ENCODE data around the gene GGT6.
"Not testable (repeated sequence)": the region's sequence is repeated elsewhere in the genome, so short reads cannot be mapped to it uniquely, and the experiment has no call there.

GGT6 gene

DNA sequence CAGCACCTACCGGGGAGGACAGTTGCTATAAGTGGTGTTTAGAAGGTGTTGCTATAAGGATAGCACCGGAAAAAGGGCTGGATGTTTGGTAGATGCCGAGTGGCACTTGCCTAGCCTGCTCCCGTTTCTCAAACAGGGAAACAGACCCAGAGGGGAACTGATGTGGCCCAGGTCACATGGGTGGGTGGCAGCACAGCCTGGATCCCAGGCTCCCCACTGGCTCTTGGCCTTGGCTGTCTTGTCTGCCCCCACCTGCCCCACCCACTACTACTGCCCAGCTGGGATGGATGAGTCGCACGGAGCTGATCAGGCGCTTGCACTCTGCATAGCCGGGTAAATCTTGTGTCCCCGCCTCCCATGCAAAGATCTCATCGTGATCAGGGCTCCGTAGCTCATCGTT lies 31.2 kb upstream of the GGT6 start:
- no peak for DNase-seq

DNA sequence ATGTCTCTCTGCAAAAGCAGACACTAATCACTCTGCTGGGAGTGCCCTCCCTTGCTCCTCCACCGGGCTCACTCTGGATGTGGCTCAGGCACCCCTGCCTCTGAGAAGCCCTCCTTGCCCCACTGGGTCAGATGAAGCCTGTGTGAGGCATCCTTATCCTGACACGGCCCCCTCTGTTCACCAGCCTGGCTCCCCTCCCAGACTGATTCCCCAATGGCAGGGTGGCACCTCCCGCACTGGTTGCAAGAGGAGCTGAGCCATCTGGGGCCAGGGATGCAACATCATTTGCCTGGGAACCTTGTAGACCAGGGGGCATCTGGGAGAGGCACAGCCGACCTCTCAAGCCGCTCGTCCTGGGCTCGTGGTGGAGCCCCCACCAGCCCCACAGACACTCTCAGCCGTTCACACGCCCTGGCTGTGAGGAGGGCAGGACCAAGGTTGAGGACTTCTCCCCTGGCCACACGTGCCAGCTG lies 30.6 kb upstream of the GGT6 start:
- DNase-seq: no peak

DNA sequence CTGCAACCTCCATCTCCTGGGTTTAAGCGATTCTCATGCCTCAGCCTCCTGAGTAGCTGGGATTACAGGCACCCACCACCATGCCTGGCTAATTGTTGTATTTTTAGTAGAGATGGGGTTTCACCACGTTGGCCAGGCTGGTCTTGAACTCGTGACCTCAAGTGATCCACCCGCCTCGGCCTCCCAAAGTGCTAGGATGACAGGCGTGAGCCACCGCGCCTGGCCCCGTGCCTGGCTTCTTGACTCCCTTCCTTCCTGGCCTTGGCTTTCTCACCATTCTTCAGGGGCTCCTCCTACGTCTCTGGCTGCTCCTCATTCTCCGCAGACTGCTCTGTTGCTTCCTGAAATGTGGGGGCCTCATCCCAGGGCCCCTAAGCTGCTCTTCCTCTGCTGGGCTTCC lies 29.7 kb upstream of the GGT6 start:
- not testable (repeated sequence) for DNase-seq

DNA sequence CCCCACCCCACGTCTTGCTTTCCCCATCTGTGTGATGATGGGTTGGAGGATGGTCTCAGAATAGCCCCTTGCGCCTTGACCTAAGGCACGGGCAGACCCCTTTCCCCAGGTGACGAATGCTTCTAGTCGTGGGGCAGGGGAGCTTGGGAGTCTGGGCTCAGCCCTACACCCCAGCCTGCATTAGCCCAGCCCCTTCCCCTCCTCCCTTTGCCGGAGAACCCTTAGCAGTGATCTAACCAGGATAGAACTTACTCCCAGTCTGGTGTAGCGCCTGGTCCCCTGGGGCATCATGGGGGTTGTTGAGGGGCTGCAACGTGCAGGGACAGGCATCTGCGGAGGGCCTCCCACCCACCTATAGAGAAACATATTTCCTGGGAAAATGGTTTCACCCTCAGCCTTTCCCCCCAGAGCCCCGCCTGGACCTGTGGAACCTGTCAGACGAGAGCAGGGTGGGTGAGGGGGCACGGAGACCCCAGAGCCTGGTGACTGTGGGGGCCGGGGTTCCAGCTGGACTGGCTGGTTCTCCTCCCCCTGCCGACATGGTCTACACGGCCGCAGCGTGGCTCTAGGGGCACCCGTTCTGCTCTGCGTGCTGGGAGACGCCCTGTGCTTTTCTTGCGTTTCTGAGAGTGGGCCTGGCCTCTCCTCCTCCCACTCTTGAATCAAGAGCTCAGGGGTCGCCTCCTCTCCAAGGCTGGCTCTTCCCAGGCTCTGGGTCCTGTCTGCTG lies 28.7 kb upstream of the GGT6 start:
- DNase-seq: no peak

DNA sequence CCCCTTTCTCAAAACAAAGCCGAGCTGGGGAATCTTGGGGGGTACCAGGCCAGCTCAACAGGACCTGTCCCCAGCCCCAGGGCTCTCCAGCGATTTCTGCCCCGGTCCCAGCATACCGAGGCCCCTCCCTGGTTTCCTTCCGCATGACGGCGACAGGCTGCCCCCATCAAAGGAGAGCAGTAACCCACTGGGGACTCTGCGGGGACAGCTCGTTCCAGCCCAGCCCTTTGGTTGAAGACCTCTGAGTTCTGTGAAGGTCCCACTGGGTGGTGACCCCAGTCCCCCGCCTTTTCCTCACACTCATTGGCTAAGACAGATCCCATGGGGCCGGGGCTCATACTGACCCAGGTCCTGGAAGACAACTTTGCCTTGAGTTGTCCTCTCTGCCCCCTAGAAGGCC lies 28.0 kb upstream of the GGT6 start:
- DNase-seq: no peak

DNA sequence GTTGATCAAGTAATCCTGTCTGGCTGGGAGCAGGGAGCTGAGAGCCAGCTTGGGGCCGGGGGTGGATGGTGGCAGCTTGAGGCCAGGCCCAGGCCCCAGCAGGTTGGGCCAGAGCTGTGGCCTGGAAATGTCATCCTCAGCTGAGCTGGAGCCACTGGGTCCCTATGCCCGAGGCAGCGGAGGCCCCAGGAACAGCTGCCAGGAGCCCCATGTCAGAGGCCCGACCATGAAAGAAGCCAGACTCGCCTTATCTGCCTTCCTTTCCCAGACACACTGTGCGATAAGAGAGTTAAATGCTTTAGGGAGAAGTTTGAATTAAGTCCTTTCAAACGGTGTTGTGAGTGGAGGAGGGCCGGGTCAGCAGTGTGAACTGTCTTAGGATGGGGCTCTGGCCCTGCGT lies 27.4 kb upstream of the GGT6 start:
- DNase-seq: no peak

DNA sequence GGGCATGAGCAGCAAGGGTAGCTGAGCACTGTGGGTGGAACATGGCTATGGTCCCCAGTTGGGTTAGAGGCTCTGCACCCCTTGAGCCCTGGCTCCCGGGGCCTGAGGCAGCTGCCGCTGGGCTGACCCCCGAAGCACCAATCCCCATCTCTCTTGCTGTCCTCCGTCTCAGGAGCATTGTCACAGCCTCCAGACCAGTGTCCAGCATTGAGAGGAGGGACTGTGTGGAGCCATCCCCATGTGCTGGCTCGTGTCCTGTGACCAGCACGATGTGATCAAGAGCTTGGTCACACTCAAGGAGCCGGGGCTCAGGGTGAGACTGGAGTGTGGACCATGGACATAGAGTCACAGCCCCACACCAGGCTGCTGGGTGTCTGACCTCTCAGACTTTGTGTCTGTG lies 26.8 kb upstream of the GGT6 start:
- no peak for DNase-seq

DNA sequence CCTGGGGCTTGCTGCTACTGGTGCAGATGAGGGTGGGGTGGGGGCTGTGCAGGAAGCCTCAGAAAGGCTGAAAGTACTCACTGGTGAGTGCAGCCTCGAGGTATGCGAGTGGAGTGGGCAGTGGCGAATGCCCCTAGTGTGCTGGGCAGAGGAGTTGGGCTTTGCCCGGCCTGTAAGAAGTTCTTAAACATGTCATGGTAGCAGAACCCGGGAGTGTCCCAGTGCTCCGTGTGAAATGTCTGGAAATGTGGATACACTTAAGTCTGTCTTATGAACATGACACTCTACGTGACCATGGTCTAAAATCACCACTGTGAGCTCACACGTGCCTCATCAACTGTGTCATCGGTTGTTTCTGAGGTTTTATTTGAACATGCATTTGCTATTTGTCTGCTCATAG lies 25.7 kb upstream of the GGT6 start:
- no peak for DNase-seq

DNA sequence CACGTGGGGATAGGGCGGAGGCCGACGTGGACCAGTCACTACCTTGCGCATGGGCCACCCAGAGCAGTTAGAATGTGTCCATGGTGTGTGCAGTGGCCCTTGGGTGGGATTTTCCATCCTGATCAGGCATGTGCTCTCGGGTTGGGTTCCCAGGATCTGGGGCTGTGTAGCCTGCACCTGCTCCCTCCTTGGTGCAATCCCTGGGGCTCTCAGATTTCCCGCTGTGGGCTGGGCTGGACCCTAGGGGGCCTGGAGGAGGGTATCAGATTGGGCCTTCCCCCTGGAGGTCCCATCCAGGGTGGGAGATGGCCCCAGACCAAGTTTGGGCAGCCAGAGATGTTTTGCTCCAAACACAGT lies 25.2 kb upstream of the GGT6 start:
- no peak for DNase-seq

DNA sequence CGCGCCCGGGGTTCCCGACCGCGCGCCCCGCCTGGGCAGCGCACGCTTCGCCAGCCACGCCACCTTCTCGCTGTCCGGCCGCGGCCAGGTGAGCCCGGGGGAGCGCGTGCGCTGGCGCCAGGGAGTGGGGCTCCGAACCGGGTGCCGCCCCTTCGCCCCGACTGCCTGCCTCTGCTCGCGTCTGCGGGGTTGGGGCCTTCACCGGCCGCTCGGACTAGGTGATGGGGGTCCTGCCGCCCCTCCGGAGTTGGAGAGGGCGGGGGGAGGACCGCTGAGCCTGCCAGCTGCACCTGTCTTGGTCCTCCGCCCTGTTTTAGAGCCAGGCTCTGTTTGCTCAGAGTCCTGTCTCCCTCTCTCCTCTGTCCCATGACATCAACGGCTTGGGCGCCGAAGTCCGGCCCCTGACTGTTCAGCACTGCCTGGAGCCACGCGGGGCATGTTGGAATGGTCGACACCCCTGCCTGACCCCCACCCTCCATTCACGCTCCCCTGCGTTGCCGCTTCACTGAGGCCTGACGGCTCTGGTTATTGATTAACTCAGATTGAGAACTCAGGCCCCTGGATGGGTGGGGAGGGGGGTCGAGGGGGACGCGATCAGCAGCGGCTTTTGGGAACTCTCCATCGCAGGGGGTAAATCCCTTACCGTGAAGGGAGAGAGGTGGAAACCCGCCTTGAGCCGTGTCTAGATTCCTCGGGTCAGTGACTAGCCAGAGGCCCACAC lies 24.7 kb upstream of the GGT6 start:
- no peak for DNase-seq

DNA sequence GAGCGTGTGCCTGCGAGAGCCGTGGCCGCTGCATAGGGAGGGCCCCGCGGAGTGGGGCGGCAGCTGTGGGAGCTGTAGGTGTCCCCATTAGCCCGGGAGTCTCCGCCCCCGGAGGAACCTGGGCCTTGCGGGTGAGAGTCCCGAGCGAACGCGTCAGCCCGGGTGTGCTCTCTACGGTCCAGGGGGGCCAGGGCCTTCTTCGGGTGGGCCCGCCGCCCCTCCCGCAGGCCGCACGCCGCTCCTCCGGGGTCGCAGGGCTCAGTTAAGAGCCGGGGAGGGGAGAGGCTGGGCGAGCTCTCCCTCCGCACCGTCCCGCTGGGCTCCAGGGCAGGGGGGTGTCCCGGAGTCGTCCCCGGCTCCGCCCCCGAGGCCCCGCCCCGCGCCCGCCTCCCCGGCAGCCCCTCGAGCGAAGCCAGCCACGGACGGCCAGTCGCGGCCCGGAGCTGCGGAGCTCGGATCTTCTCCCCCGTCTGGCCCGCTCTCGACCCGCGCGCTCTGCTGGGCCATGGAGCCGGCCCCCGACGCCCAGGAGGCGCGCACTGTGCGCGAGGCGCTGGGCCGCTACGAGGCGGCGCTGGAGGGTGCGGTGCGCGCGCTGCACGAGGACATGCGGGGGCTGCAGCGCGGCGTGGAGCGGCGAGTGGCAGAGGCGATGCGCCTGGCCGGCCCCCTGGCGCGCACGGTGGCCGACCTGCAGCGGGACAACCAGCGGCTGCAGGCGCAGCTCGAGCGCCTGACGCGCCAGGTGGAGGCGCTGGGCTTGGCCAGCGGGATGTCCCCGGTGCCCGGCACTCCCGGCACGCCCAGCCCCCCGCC lies 23.9 kb upstream of the GGT6 start, which contains the start of gene SMTNL2:
SMTNL2 (plus strand) TSS at position 429 of the 816 bp plus-strand sequence; CDS start at position 506, 77 bp downstream.
- peak; percentile 33 for DNase-seq

DNA sequence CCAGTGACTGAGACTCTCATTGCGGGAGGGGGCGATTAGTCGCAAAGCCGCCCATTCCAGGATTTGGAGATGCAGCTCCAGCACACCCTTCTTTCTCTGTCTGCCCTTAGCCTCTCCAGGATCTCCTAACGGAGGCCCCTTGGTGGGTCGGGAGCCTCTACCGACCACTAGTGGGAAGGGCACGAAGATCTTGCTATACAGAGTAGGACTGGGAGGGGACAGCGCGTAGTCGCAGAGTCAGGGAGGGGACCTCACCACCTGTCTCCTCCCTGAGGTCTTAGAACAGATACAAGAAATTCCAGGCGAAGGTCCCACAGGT lies 23.4 kb upstream of the GGT6 start:
- no peak for DNase-seq

DNA sequence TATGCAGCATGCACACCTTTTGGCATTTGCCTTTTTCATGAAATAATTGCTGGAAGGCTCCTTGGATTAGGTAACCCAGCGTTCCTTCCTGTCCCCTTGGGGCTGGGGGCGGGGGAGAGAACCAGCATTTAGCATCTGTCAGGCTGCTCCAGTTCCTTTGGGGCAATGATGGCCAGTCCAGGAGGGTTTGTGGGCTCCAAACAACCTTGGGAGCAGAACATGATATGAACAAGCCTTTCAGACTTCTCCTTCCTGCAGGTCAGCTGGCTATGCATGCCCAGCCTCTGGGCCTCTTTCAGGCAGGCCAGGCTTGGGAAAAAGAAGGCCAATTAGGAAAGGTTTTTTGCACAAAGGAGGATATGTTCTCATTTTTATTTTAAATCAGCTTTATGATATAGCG lies 22.8 kb upstream of the GGT6 start:
- DNase-seq: no peak

DNA sequence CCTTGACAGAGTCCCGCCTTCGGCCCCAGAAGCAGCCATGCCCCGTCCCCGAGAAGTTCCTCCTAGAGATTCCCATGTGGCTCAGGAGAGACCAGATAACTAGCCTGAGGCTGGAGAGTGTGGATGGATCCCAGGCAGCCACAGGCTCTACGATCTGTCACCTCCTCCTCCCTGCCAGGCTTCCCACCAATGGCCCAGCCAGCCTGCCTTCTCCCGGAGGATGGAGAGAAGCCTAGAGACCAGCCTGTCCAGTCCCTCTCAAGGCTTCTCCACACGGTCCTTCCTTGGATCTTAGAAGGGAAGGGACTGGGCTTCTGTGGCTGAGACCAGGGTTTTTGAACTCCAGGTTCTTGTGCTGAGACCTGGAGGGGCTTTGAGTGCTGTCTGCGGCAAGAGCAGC lies 22.3 kb upstream of the GGT6 start:
- DNase-seq: no peak

DNA sequence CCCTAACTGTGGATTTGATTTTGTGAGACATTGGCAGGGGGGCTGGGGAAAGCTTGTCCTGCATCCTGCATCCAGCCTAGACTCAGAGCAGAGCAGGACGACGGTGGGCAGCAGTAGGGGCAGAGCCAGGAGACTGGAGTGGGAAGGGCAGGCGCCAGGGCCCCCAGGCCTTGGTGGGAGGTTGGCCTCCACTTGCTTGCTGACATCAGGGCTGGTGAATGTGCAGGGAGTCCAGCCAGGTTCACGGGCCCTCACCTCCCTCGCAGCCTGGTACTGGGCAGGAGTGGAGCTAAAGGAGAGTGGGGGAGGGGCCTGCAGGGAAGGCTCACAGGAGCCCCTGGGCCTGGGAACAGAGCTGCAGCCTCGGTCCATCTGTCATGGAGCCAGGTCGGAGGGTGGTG lies 21.7 kb upstream of the GGT6 start:
- no peak for DNase-seq

DNA sequence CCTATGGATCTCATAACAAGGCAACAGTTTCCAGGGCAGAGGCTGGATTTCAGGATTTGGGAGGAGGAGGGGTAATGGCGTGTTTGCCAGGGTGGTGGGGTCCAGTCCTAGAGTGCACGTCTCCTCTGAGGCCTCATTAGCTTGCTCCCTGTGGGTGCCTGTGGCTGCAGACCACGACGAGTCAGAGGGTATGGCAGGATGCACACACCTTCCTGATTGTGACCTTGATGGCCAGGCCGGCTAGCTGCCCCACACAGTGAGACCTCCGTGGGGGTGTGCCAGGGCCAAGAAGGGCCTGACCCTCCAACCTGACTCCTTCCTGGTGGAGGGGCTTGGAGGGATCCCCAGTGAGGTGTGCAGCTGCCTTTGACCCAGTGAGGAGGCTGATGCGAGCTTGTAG lies 19.9 kb upstream of the GGT6 start:
- DNase-seq: no peak

DNA sequence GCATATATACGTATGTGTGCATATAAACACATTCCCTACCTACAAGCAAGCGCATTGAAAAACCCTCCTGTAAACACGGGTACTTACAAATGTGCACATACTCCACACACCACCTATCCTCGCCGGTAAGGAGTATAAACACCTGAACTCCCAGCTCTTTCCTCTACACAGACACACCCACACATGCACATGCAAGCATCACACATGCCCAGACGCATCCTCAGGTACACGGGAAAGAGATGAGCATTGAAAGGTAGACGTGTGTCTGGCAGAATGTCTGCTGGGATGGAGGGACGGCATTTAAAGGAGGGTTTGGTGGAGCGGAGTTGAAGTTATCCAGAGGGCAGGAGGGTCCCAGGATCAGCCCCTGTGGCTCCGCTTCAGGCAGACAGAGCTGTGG lies 19.3 kb upstream of the GGT6 start:
- DNase-seq: no peak

DNA sequence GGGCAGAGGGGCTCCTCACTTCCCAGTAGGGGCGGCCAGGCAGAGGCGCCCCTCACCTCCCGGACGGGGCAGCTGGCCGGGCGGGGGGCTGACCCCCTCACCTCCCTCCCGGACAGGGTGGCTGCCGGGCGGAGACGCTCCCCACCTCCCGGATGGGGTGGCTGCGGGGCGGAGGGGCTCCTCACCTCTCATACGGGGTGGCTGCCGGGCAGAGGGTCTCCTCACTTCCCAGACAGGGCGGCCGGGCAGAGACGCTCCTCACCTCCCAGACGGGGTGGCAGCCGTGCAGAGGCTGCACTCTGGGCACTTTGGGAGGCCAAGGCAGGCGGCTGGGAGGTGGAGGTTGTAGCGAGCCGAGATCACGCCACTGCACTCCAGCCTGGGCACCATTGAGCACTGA lies 18.0 kb upstream of the GGT6 start:
- DNase-seq: not testable (repeated sequence)

DNA sequence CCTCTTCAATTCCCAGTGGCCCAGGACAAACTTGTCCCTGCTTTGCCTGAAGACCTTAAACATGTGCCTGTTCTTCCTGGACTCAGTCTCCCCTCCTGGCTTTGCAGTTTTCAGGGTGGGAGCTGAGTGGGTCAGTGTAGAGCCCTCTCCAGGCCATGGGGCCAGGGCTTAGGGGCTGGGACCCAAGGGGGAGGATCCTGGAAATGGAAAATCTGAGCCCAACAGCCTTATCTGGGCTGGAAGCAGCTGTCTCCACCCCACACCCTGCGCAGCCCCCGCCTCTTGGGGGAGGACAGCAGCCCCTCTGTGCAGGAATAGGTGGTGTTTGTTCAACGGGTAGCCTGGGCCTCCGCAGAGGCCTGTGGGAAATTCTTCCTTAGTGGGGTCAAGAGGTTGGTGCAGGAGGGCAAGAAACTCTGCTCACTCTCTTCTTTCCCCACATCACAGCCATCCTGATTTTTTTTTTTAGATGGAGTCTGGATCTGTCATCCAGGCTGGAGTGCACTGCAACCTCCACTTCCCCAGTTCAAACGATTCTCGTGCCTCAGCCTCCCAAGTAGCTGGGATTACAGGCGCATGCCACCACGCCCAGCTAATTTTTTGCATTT lies 17.1 kb upstream of the GGT6 start:
- DNase-seq: no peak

DNA sequence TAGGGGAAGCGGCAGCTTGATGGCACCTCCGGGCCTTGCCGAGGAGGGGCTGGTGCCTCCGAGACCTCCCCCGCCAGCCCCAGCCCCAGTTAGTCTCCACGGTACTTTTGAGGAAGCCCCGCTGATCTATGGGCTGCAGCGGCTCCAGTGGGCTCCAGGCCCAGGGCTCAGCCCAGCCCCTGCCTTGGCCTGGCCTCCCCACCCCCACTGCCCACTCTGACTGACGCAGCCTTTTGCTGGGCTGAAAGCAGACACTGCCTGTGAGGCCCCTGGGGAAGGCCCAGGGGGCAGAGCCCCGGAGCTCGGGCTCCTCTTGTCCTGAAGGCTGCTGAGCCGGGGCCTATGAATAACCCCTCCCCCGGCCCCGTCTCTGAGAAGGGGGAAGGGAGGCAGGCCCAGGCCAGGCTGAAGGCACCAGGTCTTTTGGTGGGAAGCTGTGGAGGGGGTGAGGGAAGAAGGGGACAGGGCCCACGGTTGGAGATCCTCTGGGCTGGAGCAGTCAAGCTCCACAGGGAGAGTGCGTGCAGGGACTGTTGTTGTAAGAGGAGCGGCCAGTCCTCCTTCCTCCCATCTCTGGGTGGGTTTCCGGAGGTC lies 16.4 kb upstream of the GGT6 start:
- no peak for DNase-seq

DNA sequence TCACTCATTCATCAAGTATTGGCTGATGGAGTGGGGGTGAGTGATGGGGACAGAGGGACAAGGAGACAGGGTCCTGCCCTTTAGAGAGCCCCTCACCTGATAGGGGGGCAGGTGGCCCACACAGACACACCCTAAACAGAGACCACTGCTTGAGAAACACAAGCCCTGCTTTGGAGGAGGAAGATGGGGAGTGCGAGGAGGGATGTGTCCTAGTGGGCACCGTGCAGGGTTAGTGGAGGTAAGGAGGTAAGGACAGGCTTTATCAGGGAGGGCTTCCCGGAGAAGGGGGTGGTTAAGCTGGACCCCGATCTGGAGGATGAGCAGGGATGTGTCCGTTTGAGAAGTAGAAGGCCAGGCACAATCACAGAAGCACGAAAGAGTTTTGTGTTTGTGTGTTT lies 15.8 kb upstream of the GGT6 start:
- DNase-seq: no peak

DNA sequence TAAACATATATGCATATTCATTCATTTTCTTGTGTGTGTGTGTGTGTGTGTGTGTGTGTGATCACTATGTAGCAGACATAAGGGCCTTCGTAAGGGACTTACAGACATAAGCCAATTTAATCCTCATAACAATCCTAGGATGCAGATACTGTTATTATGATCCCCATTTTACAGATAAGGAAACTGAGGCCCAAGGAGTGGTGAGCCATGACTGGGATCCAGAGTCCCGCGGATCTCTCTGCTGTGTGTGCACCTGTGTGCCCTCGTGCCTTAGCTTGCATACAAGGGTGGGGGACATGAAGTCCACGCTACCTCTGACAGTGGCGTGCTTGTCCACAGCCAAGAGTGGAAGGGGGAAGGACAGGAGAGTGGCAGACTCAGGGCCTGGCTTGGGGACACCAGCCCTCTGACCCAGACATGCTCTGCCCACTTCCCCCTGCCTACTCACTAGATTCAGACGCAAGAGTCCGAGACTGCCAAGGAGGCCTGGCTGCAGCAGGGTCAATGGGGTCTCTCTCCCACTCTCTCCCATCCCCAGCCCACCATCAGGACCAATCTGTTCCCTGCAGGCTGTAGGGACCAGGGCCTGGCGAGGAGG lies 14.2 kb upstream of the GGT6 start:
- no peak for DNase-seq

DNA sequence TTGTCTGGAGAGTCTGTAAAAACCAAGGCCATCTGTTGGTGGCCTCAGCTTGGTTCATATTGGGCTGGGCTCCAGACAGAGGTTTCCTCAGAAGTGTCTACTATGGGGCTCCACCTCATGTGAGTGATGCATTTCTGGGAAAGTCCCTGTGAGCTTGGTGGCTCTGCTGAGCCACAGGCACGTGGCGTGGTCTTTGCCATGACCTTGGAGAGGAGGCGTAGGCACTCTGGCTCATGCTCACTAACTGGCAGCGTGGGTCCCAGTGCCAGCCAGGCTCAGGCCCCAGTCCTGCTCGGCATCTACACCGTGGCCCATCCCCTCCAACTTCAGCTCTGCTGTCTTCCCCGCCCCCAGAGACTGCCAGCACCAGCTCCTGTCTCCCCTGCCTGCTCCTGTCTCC lies 13.3 kb upstream of the GGT6 start:
- DNase-seq: peak; percentile 51
